ENCODE measurements around the gene KANSL1L. TPM values are rescaled to one million over a fixed set of nuclear protein-coding genes. Genes with fewer than 3 reads are reported as not detected.

The KANSL1L gene
- total RNA-seq, 1 experiment from 2014 or later, result 26.1 TPM

GRCh38 chr2:210000464-210001324 is 170.5 kb downstream of the KANSL1L start:
- H3K9ac ChIP-seq (ENCODE audit: low read length), result no peak overlapping the region
- no peak for DNase-seq
- no peak overlapping the region for H2AFZ ChIP-seq (ENCODE audit: low read length)

GRCh38 chr2:209998596-209998995 is 172.6 kb downstream of the KANSL1L start:
- Histone ChIP-seq H4K20me1 (ENCODE audit: insufficient read depth, low read depth, low read length) (peaks cover 4% of the 10 kb centered on the region; the same call in 1 of the 2 replicates), H3K9ac (ENCODE audit: low read length) (no peak overlapping the region), H3K27ac (ENCODE audit: low read length) (no peak overlapping the region), H3K4me1 (ENCODE audit: low read length) (peaks cover 10% of the 10 kb centered on the region), H3K79me2 (ENCODE audit: low read length) (peaks cover 15% of the 10 kb centered on the region), H3K4me2 (ENCODE audit: low read depth, low read length, poor library complexity, severe bottlenecking) (no peak overlapping the region), H3K9me2 (replicated peaks; ENCODE audit: insufficient read depth, low read length) (no peaks in the 10 kb centered on the region), H3K9me3 (ENCODE audit: low read length) (no peaks in the 10 kb centered on the region), H3K36me3 (ENCODE audit: insufficient read depth, low read length) (no peaks in the 10 kb centered on the region), H3K27me3 (ENCODE audit: low read length) (no peaks in the 10 kb centered on the region), H2AFZ (ENCODE audit: low read length) (peak overlapping the region; percentile 72), H3K4me3 (ENCODE audit: low read length) (no peak overlapping the region)
- DNase-seq, result no peak

More at GRCh38 chr2:210000464-210001324, 170.5 kb downstream of the KANSL1L start:
- H3K27me3 ChIP-seq (ENCODE audit: low read length), result no peaks in the 10 kb centered on the region
- no peak overlapping the region for H3K27ac ChIP-seq (ENCODE audit: low read length)
- H3K9me3 ChIP-seq (ENCODE audit: low read length), result no peaks in the 10 kb centered on the region
- peaks cover 36% of the 10 kb centered on the region for H3K79me2 ChIP-seq (ENCODE audit: low read length)
- no peak overlapping the region for H3K4me2 ChIP-seq (ENCODE audit: low read depth, low read length, poor library complexity, severe bottlenecking)
- peaks cover 18% of the 10 kb centered on the region for H3K36me3 ChIP-seq (ENCODE audit: insufficient read depth, low read length)
- no peaks in the 10 kb centered on the region for H3K9me2 ChIP-seq (replicated peaks; ENCODE audit: insufficient read depth, low read length)
- peaks cover 31% of the 10 kb centered on the region for H3K4me1 ChIP-seq (ENCODE audit: low read length)
- H3K4me3 ChIP-seq (ENCODE audit: low read length), result no peak overlapping the region
- H4K20me1 ChIP-seq (ENCODE audit: insufficient read depth, low read depth, low read length), result peaks cover 18% of the 10 kb centered on the region

- Histone ChIP-seq H3K79me2 (ENCODE audit: low read length) (no peaks in the 10 kb centered on the region), H3K27ac (ENCODE audit: low read length) (no peak overlapping the region), H3K9ac (ENCODE audit: low read length) (no peak overlapping the region), H3K4me1 (ENCODE audit: low read length) (no peaks in the 10 kb centered on the region), H2AFZ (ENCODE audit: low read length) (no peak overlapping the region), H4K20me1 (ENCODE audit: insufficient read depth, low read depth, low read length) (no peaks in the 10 kb centered on the region), H3K4me2 (ENCODE audit: low read depth, low read length, poor library complexity, severe bottlenecking) (no peak overlapping the region), H3K9me2 (replicated peaks; ENCODE audit: insufficient read depth, low read length) (no peaks in the 10 kb centered on the region), H3K36me3 (ENCODE audit: insufficient read depth, low read length) (no peaks in the 10 kb centered on the region), H3K4me3 (ENCODE audit: low read length) (no peak overlapping the region), H3K9me3 (ENCODE audit: low read length) (no peaks in the 10 kb centered on the region), H3K27me3 (ENCODE audit: low read length) (no peaks in the 10 kb centered on the region)
- DNase-seq, result no peak
Measured at GRCh38 chr2:209993968-209994367, 177.2 kb downstream of the KANSL1L start.

GRCh38 chr2:209990838-209991237 is 180.4 kb downstream of the KANSL1L start:
- Histone ChIP-seq H3K4me3 (ENCODE audit: low read length) (no peak overlapping the region), H3K9me3 (ENCODE audit: low read length) (no peaks in the 10 kb centered on the region), H3K27me3 (ENCODE audit: low read length) (no peaks in the 10 kb centered on the region), H3K27ac (ENCODE audit: low read length) (no peak overlapping the region), H3K4me2 (ENCODE audit: low read depth, low read length, poor library complexity, severe bottlenecking) (no peak overlapping the region), H3K79me2 (ENCODE audit: low read length) (no peaks in the 10 kb centered on the region), H4K20me1 (ENCODE audit: insufficient read depth, low read depth, low read length) (no peaks in the 10 kb centered on the region), H3K4me1 (ENCODE audit: low read length) (peaks cover 10% of the 10 kb centered on the region), H2AFZ (ENCODE audit: low read length) (no peak overlapping the region), H3K9me2 (replicated peaks; ENCODE audit: insufficient read depth, low read length) (no peaks in the 10 kb centered on the region), H3K36me3 (ENCODE audit: insufficient read depth, low read length) (no peaks in the 10 kb centered on the region), H3K9ac (ENCODE audit: low read length) (no peak overlapping the region)
- DNase-seq, result no peak

- H2AFZ ChIP-seq (ENCODE audit: low read length), result no peak overlapping the region
- no peaks in the 10 kb centered on the region for H3K9me3 ChIP-seq (ENCODE audit: low read length)
- no peaks in the 10 kb centered on the region for H4K20me1 ChIP-seq (ENCODE audit: insufficient read depth, low read depth, low read length)
- H3K9ac ChIP-seq (ENCODE audit: low read length), result no peak overlapping the region
- no peaks in the 10 kb centered on the region for H3K79me2 ChIP-seq (ENCODE audit: low read length)
- no peak for DNase-seq
- H3K27me3 ChIP-seq (ENCODE audit: low read length), result no peaks in the 10 kb centered on the region
- H3K36me3 ChIP-seq (ENCODE audit: insufficient read depth, low read length), result no peaks in the 10 kb centered on the region
- H3K27ac ChIP-seq (ENCODE audit: low read length), result no peak overlapping the region
- H3K4me3 ChIP-seq (ENCODE audit: low read length), result no peak overlapping the region
- no peak overlapping the region for H3K4me2 ChIP-seq (ENCODE audit: low read depth, low read length, poor library complexity, severe bottlenecking)
- H3K4me1 ChIP-seq (ENCODE audit: low read length), result peaks cover 12% of the 10 kb centered on the region
- no peaks in the 10 kb centered on the region for H3K9me2 ChIP-seq (replicated peaks; ENCODE audit: insufficient read depth, low read length)
Measured at GRCh38 chr2:209988010-209988409, 183.2 kb downstream of the KANSL1L start.

- no peak for DNase-seq
- Histone ChIP-seq H3K79me2 (ENCODE audit: low read length) (no peaks in the 10 kb centered on the region), H3K27me3 (ENCODE audit: low read length) (no peaks in the 10 kb centered on the region), H3K9me2 (replicated peaks; ENCODE audit: insufficient read depth, low read length) (no peaks in the 10 kb centered on the region), H3K4me1 (ENCODE audit: low read length) (peaks cover 12% of the 10 kb centered on the region), H2AFZ (ENCODE audit: low read length) (no peak overlapping the region; the same call in 1 of the 2 replicates), H4K20me1 (ENCODE audit: insufficient read depth, low read depth, low read length) (no peaks in the 10 kb centered on the region), H3K4me2 (ENCODE audit: low read depth, low read length, poor library complexity, severe bottlenecking) (no peak overlapping the region), H3K27ac (ENCODE audit: low read length) (no peak overlapping the region), H3K9ac (ENCODE audit: low read length) (no peak overlapping the region), H3K4me3 (ENCODE audit: low read length) (no peak overlapping the region), H3K36me3 (ENCODE audit: insufficient read depth, low read length) (no peaks in the 10 kb centered on the region), H3K9me3 (ENCODE audit: low read length) (no peaks in the 10 kb centered on the region)
Measured at GRCh38 chr2:209986415-209986814, 184.8 kb downstream of the KANSL1L start.

GRCh38 chr2:209985874-209986273 is 185.3 kb downstream of the KANSL1L start:
- no peaks in the 10 kb centered on the region for H3K9me2 ChIP-seq (replicated peaks; ENCODE audit: insufficient read depth, low read length)
- H3K9me3 ChIP-seq (ENCODE audit: low read length), result no peaks in the 10 kb centered on the region
- no peaks in the 10 kb centered on the region for H3K79me2 ChIP-seq (ENCODE audit: low read length)
- no peaks in the 10 kb centered on the region for H3K27me3 ChIP-seq (ENCODE audit: low read length)
- H4K20me1 ChIP-seq (ENCODE audit: insufficient read depth, low read depth, low read length), result no peaks in the 10 kb centered on the region
- H3K9ac ChIP-seq (ENCODE audit: low read length), result no peak overlapping the region
- no peak overlapping the region; the same call in 1 of the 2 replicates for H2AFZ ChIP-seq (ENCODE audit: low read length)
- no peak overlapping the region for H3K4me3 ChIP-seq (ENCODE audit: low read length)
- DNase-seq, result no peak
- H3K4me2 ChIP-seq (ENCODE audit: low read depth, low read length, poor library complexity, severe bottlenecking), result peak overlapping the region; percentile 4
- no peaks in the 10 kb centered on the region for H3K36me3 ChIP-seq (ENCODE audit: insufficient read depth, low read length)
- H3K27ac ChIP-seq (ENCODE audit: low read length), result no peak overlapping the region
- peaks cover 12% of the 10 kb centered on the region for H3K4me1 ChIP-seq (ENCODE audit: low read length)

- DNase-seq, result no peak
- no peaks in the 10 kb centered on the region for H4K20me1 ChIP-seq (ENCODE audit: insufficient read depth, low read depth, low read length)
- no peak overlapping the region for H3K4me3 ChIP-seq (ENCODE audit: low read length)
- no peak overlapping the region for H3K4me2 ChIP-seq (ENCODE audit: low read depth, low read length, poor library complexity, severe bottlenecking)
- H3K9ac ChIP-seq (ENCODE audit: low read length), result no peak overlapping the region
- no peaks in the 10 kb centered on the region for H3K27me3 ChIP-seq (ENCODE audit: low read length)
- no peak overlapping the region for H3K27ac ChIP-seq (ENCODE audit: low read length)
- H3K9me2 ChIP-seq (replicated peaks; ENCODE audit: insufficient read depth, low read length), result no peaks in the 10 kb centered on the region
- peaks cover 12% of the 10 kb centered on the region for H3K4me1 ChIP-seq (ENCODE audit: low read length)
- H3K79me2 ChIP-seq (ENCODE audit: low read length), result no peaks in the 10 kb centered on the region
- no peak overlapping the region for H2AFZ ChIP-seq (ENCODE audit: low read length)
- H3K36me3 ChIP-seq (ENCODE audit: insufficient read depth, low read length), result no peaks in the 10 kb centered on the region
- H3K9me3 ChIP-seq (ENCODE audit: low read length), result no peaks in the 10 kb centered on the region
Measured at GRCh38 chr2:209984291-209984690, 186.9 kb downstream of the KANSL1L start.
